WTC11 (cell line): ENCODE results near the gene MYO9A.

Experiments
- JUN ChIP-seq: sonication (generic); formaldehyde crosslinking; IDR thresholded peaks from 2 replicates; pipeline ENCODE4 v1.8.0; 2023; ENCODE audit warnings: mild to moderate bottlenecking, missing genetic modification reagents
- KAT7 ChIP-seq: sonication (generic); formaldehyde crosslinking; IDR thresholded peaks from 2 replicates; pipeline ENCODE4 v1.8.1; 2023; ENCODE audit warnings: missing genetic modification reagents, mild to moderate bottlenecking, borderline replicate concordance
- SMAD3 ChIP-seq: sonication (generic); formaldehyde crosslinking; IDR thresholded peaks from 2 replicates; pipeline ENCODE4 v1.8.0; 2022; ENCODE audit warnings: missing genetic modification reagents, mild to moderate bottlenecking, borderline replicate concordance
- ZNF121 ChIP-seq: sonication (generic); formaldehyde crosslinking; IDR thresholded peaks from 2 replicates; pipeline ENCODE4 v1.8.0; 2023; ENCODE audit warnings: missing genetic modification reagents
- TF ChIP-seq, protein P1 (sequence below): fragments of 200-600 bp; IDR thresholded peaks from 2 replicates; pipeline ENCODE4 v1.8.0; 2022; ENCODE audit warnings: antibody characterized with exemption
- TF ChIP-seq, protein P2 (sequence below): sonication (generic); formaldehyde crosslinking; conservative IDR thresholded peaks from 2 replicates; pipeline ENCODE4 v1.8.1; 2022; ENCODE audit warnings: mild to moderate bottlenecking, missing genetic modification reagents
- TF ChIP-seq, protein P3 (sequence below): sonication (generic); formaldehyde crosslinking; IDR thresholded peaks from 2 replicates; pipeline ENCODE4 v1.8.1; 2023; ENCODE audit warnings: mild to moderate bottlenecking, missing genetic modification reagents, moderate library complexity
- TF ChIP-seq, protein P4 (sequence below): sonication (generic); formaldehyde crosslinking; IDR thresholded peaks from 2 replicates; pipeline ENCODE4 v1.8.0; 2022; ENCODE audit warnings: mild to moderate bottlenecking, missing genetic modification reagents

DNA sequence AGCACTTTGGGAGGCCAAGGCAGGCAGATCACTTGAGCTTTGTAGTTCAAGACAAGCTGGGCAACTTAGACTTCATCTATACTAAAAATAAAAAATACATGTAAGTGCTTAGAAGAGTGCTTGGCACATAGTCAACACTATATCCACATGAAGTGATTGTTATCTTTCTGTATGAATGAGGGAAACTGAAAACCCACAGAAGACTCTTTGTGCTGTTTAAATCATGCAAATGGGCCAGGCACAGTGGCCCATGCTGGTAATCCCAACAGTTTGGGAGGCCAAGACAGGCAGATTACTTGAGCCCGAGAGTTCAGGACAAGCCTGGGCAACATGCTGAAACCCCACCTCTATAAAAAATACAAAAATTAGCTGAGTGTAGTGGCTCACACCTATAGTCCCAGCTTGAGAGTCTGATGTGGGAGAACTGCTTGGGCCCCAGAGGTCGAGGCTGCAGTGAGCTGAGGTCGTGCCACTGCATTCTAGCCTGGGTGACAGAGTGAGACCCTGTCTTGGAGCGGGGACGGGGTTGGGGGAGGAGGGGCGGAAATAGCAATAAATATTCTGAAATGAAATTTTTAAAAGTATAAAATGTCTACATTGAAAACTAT, 177.9 kb downstream of the MYO9A start:
- TF ChIP-seq, protein P1, sequence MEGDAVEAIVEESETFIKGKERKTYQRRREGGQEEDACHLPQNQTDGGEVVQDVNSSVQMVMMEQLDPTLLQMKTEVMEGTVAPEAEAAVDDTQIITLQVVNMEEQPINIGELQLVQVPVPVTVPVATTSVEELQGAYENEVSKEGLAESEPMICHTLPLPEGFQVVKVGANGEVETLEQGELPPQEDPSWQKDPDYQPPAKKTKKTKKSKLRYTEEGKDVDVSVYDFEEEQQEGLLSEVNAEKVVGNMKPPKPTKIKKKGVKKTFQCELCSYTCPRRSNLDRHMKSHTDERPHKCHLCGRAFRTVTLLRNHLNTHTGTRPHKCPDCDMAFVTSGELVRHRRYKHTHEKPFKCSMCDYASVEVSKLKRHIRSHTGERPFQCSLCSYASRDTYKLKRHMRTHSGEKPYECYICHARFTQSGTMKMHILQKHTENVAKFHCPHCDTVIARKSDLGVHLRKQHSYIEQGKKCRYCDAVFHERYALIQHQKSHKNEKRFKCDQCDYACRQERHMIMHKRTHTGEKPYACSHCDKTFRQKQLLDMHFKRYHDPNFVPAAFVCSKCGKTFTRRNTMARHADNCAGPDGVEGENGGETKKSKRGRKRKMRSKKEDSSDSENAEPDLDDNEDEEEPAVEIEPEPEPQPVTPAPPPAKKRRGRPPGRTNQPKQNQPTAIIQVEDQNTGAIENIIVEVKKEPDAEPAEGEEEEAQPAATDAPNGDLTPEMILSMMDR = no peak
- no peak for TF ChIP-seq KAT7 (CRISPR knock-in tag)
- no peak for TF ChIP-seq JUN
- no peak for TF ChIP-seq SMAD3 (CRISPR knock-in tag)
- TF ChIP-seq, protein P2, sequence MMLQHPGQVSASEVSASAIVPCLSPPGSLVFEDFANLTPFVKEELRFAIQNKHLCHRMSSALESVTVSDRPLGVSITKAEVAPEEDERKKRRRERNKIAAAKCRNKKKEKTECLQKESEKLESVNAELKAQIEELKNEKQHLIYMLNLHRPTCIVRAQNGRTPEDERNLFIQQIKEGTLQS (CRISPR knock-in tag) = no peak
- TF ChIP-seq, protein P3, sequence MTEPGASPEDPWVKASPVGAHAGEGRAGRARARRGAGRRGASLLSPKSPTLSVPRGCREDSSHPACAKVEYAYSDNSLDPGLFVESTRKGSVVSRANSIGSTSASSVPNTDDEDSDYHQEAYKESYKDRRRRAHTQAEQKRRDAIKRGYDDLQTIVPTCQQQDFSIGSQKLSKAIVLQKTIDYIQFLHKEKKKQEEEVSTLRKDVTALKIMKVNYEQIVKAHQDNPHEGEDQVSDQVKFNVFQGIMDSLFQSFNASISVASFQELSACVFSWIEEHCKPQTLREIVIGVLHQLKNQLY = no peak
- TF ChIP-seq, protein P4, sequence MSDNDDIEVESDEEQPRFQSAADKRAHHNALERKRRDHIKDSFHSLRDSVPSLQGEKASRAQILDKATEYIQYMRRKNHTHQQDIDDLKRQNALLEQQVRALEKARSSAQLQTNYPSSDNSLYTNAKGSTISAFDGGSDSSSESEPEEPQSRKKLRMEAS = no peak
- TF ChIP-seq ZNF121 (CRISPR knock-in tag) = no peak
